HG02798 (cell line): ENCODE measurements around the gene TRMT1.

Experiments used
- ATAC-seq: cut with Tn5 transposase; IDR thresholded peaks from one replicate; pipeline ENCODE4 v1.9.1; 2021; ENCODE audit warnings: mild to moderate bottlenecking; ENCODE audit not compliant: unreplicated experiment, poor library complexity

Gene TRMT1

GRCh38 chr19:13092606-13093235, 23.8 kb downstream of the TRMT1 start:
- no peak for ATAC-seq

DNA sequence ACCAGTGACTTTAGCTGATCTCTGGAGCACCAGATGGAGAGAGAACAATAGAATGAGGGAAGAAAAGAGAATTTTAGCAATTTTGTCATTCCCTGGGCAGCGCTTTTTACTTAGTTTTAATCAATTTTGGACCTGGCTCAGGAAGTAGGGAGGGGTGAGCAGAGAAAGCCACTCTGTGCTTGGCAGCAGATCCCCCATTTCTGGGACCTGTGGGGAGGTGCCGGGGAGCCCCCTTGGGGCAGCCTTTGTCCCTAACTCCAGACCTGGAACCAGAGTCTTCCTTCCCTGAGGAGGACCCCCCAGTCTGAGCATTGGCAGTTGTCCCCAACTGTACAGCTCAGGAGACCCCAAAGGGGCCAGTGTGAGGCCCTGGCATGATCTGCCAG, 24.4 kb downstream of the TRMT1 start:
- ATAC-seq, result no peak

DNA sequence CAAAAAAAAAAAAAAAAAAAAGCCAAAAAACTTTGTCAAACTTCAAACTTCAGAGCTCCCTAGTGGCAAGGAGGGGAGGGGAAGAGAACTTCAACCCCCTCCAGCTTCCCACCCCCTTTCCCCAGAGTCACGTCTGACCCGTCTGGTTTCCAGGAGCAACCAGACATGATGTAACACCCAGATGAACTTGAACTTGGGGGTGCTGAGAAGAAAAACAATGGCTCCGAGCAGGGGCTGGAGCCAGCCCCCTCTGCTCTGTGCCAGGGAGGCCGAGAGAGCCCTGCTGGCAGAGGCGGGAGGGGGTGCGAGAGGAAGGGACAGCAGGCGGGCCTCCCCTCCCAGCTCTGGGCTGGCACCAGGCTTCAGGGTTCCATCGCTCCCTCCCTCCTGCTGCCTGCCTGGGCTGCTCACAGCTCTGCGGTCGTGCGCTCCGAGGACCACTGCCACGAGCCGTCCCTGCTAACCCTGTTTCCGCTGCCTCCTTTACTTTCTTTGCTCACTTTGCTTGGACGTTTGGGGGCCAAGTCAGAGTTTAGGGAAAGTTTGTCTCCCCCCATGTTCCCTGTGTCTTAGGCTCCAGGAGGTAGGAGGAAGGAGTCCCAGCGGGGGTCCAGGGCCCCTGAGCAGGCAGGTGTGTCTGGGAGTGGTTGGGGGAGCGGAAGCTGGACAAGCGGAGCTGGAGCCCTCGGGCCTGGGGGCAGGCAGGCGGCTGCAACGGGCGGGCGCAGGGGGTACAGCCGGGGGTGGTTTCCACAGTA, 25.0 kb downstream of the TRMT1 start:
- no peak for ATAC-seq

DNA sequence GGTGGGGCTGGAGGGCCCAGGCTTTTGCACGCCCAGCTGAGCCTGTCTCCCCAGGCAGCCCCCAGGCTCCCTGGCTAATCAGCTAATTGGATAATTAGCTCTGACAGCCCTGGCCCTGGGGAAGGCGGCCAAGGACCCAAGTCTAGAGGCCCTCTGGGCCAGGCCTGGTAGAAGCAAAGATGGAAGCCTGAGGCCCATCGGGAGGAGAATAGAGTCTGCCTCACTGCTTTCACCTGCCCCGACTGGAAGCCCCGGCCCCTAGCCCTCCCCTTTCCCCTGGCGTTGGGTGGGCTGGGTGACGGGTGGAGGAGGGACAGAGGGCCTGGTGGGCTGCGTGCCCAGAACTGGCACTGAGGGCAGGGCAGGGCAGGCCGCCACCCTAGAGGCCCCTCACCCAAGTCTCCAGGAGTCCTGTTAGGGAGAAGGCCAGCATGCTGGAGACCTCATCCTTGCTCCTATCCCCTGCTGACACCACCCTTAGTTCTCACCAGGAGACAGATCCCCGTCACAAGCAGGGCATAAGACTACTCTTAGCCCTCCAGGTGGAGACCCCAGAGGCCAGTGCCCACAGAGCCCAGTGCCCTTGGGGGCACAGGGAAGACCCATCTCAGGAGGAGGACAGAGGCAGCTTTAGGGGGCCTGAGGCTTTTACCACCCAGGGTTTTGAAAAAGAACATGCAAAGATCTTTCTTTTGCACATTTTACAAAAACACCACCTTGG, 25.9 kb downstream of the TRMT1 start:
- no peak for ATAC-seq

GRCh38 chr19:13089857-13090507, 26.6 kb downstream of the TRMT1 start:
- no peak for ATAC-seq

- ATAC-seq, result no peak
Measured at GRCh38 chr19:13089139-13089856, 27.2 kb downstream of the TRMT1 start.

- ATAC-seq, result no peak
Measured at GRCh38 chr19:13087795-13088537, 28.6 kb downstream of the TRMT1 start.

DNA sequence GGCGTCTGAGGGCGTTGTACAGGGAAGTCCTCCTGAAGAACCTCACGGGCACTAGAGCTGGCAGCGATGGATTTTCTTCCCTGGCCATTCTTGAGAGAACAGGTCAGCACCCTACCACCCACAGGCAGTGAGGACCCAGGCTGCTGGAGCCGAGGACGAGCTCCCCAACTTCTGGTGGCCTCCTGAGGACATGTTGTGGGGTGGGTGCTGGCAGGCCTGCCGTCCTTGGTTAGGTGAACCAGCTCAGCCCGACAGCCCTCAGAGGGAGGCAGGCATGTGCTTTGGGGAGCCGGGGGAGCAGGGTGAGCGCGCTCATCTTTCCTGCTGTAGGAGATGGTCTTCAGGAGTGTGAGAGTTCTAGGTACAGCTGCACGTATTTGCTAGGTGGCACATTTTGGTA, 29.2 kb downstream of the TRMT1 start:
- no peak for ATAC-seq

GRCh38 chr19:13086341-13086740, 30.2 kb downstream of the TRMT1 start:
- ATAC-seq, result no peak

- ATAC-seq, result no peak
Measured at GRCh38 chr19:13085666-13086065, 30.9 kb downstream of the TRMT1 start.

DNA sequence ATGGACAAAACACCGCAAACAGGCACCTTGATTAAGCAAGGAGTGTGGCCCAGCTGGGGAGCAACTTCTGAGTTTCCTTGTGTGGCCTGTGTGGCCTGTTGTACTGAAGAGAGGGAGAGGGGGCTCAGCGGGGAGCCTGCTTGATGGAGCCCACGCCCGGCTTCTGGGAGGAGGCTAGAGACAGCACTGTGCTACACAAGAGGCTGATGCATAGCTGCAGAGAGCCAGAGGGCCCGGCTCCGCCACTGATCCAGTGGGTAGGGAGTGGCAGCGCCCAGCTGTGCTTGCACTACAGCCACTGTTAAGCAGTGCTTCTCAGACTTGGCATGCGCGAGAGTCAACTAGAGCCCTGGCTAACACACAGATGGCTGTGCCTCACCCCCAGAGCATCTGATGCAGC, 32.9 kb downstream of the TRMT1 start:
- no peak for ATAC-seq

GRCh38 chr19:13083008-13083404, 33.5 kb downstream of the TRMT1 start:
- ATAC-seq, result no peak

GRCh38 chr19:13082192-13083007, 34.1 kb downstream of the TRMT1 start:
- ATAC-seq, result no peak

DNA sequence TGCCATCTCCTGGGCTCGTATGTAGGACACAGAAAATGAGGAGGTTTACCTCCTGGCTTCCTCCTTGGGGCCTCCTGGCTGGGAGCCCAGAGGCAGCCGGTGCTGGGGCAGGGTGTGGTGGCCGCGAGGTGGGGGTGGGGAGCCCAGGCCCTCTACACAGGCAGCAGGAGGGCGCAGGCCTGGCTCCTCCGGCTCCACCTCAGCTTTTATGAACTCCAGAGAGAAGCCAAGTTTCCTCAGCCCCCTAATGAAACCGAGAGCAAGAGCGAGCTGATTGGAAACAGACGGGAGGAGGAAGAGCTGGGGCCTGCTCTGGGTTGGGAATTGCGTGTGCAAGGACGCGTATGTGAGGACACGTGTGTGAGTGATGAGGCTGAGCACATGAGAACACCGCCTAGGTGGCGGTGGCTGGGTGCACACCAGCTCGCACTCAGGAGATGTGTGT, 37.0 kb downstream of the TRMT1 start:
- ATAC-seq, result no peak

DNA sequence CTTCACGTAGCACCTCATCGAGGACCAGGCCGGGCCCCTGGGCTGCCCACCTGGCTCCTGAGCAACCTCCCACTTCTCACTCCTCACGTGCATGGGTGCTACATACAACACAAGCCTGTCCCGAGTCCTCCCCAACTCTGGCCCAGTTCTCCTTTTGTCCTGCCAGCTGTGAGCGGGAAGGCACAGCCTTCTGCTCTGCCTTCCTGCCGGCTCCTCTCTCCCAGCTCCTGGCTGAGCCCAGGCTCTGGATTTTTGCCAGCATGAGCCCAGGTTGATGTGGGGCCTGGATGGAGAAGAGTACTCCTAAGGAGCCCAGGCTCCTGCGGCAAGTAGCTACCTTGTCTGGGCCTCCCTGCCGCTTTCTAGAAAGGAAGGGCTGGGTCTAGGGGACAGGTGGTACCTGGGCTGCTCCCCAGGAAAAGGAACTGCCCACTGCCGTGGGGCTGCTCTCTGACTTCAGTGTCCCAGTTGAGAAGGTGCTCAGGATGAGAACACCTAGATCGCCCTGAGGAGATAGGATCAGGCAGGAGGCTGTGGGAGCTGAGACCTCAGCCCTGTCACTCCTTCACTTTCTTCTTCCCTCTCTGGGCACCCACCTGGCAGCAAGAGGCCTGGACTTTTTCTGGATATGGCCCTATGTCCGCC, 37.5 kb downstream of the TRMT1 start:
- no peak for ATAC-seq

DNA sequence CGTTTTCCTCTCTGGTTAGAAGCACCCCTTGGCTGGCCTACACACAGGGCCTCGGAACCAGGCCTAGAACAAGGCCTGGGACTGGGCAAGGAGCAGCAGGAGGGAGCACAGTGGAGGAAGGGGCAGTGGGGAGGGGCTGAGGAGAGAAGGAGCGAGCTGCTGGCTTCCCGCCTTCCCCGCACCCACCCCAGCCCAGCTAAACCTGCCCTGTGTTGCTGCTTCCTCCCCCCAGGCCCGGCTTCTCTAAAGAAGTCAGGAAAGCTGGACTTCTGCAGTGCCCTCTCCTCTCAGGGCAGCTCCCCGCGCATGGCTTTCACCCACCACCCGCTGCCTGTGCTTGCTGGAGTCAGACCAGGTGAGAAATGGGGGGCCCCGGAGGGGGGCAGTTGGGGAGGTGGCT, 38.2 kb downstream of the TRMT1 start:
- ATAC-seq, result no peak

GRCh38 chr19:13077240-13077639, 39.3 kb downstream of the TRMT1 start:
- no peak for ATAC-seq

- no peak for ATAC-seq
Measured at GRCh38 chr19:13076787-13077186, 39.8 kb downstream of the TRMT1 start.
